ENCODE measurements around the gene UMAD1.

GRCh38 chr7:7773334-7774309, 133.1 kb downstream of the UMAD1 start:
- TF ChIP-seq CTCF (IDR thresholded peaks at IDR 0.05), result no peak
- no peak for TF ChIP-seq ZFX (IDR thresholded peaks at IDR 0.05; ENCODE audit: borderline replicate concordance)

Measured in 22Rv1 (cell line).